Progenitor cell of endocrine pancreas (in vitro differentiated cells): ENCODE measurements around the gene XIRP2. TPM values are rescaled to one million over a fixed set of nuclear protein-coding genes. Genes with fewer than 3 reads are reported as not detected.

Experiments
- DNase-seq: peaks from one replicate; pipeline ENCODE4 v3.0.0; 2021; ENCODE audit warnings: low spot score; ENCODE audit not compliant: unreplicated experiment
- H3K27ac Mint-ChIP-seq: 2 replicates; pipeline ENCODE4 v1.8.0; 2021; ENCODE audit warnings: mild to moderate bottlenecking, moderate library complexity, mixed read lengths
- H3K27me3 Mint-ChIP-seq: 2 replicates; pipeline ENCODE4 v1.8.0; 2021; ENCODE audit warnings: mixed read lengths
- H3K36me3 Mint-ChIP-seq: 2 replicates; pipeline ENCODE4 v1.8.0; 2022; ENCODE audit warnings: mixed read lengths; ENCODE audit not compliant: insufficient read depth
- H3K4me1 Mint-ChIP-seq: 2 replicates; pipeline ENCODE4 v1.8.0; 2021; ENCODE audit warnings: low read depth, mixed read lengths
- H3K4me3 Mint-ChIP-seq: 2 replicates; pipeline ENCODE4 v1.8.0; 2021; ENCODE audit warnings: low read depth, mild to moderate bottlenecking, moderate library complexity, mixed read lengths
- H3K9me3 Mint-ChIP-seq: 2 replicates; pipeline ENCODE4 v1.8.0; 2021; ENCODE audit warnings: low read depth, mixed read lengths
- long read RNA-seq: library from polyadenylated mRNA; unstranded; transcript quantifications from one replicate; pipeline ENCODE4 v2.0.0, GENCODE V29; 2020
- total RNA-seq: library from RNA; stranded (reverse); gene quantifications from 2 replicates; pipeline ENCODE4 v1.2.1, GENCODE V29; 2021
- TF ChIP-seq, protein P1 (sequence below): fragments of 200-600 bp; sonication (generic); IDR thresholded peaks from one replicate; pipeline ENCODE4 v1.5.0; 2021; ENCODE audit warnings: antibody characterized with exemption, mild to moderate bottlenecking; ENCODE audit not compliant: unreplicated experiment

Gene XIRP2, protein sequence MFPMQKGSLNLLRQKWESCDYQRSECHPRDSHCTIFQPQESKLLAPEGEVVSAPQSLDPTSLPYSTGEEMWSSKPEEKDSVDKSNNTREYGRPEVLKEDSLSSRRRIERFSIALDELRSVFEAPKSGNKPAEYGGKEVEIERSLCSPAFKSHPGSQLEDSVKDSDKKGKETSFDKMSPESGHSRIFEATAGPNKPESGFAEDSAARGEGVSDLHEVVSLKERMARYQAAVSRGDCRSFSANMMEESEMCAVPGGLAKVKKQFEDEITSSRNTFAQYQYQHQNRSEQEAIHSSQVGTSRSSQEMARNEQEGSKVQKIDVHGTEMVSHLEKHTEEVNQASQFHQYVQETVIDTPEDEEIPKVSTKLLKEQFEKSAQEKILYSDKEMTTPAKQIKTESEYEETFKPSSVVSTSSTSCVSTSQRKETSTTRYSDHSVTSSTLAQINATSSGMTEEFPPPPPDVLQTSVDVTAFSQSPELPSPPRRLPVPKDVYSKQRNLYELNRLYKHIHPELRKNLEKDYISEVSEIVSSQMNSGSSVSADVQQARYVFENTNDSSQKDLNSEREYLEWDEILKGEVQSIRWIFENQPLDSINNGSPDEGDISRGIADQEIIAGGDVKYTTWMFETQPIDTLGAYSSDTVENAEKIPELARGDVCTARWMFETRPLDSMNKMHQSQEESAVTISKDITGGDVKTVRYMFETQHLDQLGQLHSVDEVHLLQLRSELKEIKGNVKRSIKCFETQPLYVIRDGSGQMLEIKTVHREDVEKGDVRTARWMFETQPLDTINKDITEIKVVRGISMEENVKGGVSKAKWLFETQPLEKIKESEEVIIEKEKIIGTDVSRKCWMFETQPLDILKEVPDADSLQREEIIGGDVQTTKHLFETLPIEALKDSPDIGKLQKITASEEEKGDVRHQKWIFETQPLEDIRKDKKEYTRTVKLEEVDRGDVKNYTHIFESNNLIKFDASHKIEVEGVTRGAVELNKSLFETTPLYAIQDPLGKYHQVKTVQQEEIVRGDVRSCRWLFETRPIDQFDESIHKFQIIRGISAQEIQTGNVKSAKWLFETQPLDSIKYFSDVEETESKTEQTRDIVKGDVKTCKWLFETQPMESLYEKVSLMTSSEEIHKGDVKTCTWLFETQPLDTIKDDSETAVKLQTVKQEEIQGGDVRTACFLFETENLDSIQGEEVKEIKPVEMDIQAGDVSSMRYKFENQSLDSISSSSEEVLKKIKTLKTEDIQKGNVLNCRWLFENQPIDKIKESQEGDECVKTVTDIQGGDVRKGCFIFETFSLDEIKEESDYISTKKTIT (N-terminal part only)
- 0.12 and 0.13 TPM in 2 replicates for total RNA-seq
- long read RNA-seq = 0 reads

DNA sequence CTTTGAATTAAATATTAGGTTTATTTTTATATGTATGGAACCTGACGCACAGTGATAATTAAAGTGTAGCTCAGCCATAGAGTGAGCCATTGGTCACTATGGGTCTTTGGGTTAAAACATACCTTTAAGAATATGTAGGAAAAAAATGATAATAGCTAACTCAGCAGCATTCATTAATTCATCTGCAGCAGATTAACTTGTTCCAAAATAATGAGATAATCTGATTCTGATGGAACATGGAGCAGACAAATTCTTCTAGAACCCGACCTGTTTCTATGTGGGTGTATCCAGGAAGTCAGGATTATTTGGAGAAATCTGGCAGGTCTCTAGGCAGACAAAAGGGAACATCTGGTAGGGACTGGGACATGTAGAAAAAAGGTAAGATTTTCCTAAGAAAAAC, at the start of gene XIRP2:
TSS of gene XIRP2 (plus strand) at position 301 of the 400 bp plus-strand sequence. CDS start 15,003 bp downstream, outside the sequence.
- no peaks in the 10 kb centered on the region for H3K27me3 Mint-ChIP-seq
- no peak within 1 kb of the TSS for H3K27ac Mint-ChIP-seq
- H3K4me1 Mint-ChIP-seq = peaks cover 17% of the 10 kb centered on the region
- no peak within 1 kb of the TSS for H3K4me3 Mint-ChIP-seq
- H3K36me3 Mint-ChIP-seq = no peaks in the 10 kb centered on the region
- no peaks in the 10 kb centered on the region for H3K9me3 Mint-ChIP-seq
- no peak for DNase-seq
- TF ChIP-seq, protein P1, sequence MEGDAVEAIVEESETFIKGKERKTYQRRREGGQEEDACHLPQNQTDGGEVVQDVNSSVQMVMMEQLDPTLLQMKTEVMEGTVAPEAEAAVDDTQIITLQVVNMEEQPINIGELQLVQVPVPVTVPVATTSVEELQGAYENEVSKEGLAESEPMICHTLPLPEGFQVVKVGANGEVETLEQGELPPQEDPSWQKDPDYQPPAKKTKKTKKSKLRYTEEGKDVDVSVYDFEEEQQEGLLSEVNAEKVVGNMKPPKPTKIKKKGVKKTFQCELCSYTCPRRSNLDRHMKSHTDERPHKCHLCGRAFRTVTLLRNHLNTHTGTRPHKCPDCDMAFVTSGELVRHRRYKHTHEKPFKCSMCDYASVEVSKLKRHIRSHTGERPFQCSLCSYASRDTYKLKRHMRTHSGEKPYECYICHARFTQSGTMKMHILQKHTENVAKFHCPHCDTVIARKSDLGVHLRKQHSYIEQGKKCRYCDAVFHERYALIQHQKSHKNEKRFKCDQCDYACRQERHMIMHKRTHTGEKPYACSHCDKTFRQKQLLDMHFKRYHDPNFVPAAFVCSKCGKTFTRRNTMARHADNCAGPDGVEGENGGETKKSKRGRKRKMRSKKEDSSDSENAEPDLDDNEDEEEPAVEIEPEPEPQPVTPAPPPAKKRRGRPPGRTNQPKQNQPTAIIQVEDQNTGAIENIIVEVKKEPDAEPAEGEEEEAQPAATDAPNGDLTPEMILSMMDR = no peak

DNA sequence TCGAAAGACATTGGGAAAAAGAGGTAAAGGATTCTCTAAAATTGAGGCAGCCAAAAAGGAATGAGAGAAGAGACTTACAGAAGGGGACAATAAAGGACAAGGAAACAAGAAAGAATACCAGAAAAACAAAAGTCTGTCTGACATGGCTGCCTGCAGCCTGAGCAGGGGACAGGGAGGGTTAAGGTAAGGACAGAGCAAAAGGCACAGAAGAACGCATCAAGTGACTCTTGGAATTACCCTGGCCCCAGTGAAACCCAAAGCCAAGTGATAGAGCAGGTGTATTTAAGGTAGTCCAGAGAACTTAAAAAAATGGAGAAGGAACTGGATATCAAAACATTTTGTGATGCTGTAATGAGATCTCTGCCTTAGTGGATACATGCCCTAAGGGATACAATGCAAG, 47.1 kb upstream of the XIRP2 start:
- no peaks in the 10 kb centered on the region for H3K9me3 Mint-ChIP-seq
- no peaks in the 10 kb centered on the region for H3K36me3 Mint-ChIP-seq
- no peaks in the 10 kb centered on the region for H3K27me3 Mint-ChIP-seq
- peak overlapping the region; percentile 78 for H3K27ac Mint-ChIP-seq
- no peak overlapping the region for H3K4me3 Mint-ChIP-seq
- H3K4me1 Mint-ChIP-seq = peaks cover 8% of the 10 kb centered on the region
- DNase-seq = no peak
- TF ChIP-seq, protein P1 = no peak

DNA sequence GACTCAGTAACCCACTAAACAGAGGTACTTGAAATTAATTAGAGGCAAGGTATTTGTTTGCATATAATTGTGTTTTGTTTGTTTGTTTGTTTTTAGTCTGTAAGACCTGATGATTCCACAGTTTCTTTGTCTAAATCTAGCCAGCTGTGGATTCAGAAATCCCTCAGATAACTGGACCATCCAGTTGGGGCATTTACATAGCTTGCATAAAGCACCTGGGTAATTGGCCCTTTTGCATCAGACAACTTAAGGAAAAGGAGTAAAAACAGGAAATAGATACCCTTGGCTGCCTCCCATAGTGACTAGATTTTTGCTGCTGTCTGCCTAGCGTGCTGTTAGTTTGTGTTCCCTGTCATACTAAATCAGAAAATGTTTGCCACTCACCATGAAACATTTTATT, 46.6 kb upstream of the XIRP2 start:
- no peak for DNase-seq
- Mint-ChIP-seq H3K4me1 (peaks cover 8% of the 10 kb centered on the region), H3K36me3 (no peaks in the 10 kb centered on the region), H3K4me3 (no peak overlapping the region), H3K27ac (no peak overlapping the region), H3K9me3 (no peaks in the 10 kb centered on the region), H3K27me3 (no peaks in the 10 kb centered on the region)
- TF ChIP-seq, protein P1 = no peak

DNA sequence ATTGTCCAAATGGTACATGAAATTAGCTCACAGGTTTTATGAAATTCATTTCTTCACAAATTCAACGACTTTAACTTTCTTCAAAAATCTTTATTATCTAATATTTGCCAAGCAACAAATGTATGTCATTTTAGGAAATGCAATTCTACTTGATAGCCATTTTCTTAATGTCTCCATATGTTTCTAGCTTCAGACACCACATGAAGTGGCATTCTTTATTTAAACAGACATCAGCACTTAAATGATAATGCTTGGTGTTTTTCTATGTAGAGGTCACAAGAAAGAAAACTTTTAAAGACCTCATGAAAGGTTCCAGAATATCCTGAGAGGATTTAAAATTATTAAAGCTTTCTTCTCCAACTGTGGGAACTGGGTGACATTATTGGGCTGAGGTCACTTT, 44.2 kb upstream of the XIRP2 start:
- Mint-ChIP-seq H3K36me3 (peaks cover 6% of the 10 kb centered on the region), H3K4me1 (peaks cover 8% of the 10 kb centered on the region), H3K4me3 (no peak overlapping the region), H3K27ac (no peak overlapping the region), H3K9me3 (peaks cover 14% of the 10 kb centered on the region), H3K27me3 (no peaks in the 10 kb centered on the region)
- no peak for DNase-seq
- TF ChIP-seq, protein P1 = no peak
